Cerebellar nuclear complex (tissue), 1 donor: ENCODE results near the gene LAMB3.

ENCODE experiments used
- DNase-seq, 2 experiments: peaks; one replicate each; lab custom pipeline; 2025; lab: John Stamatoyannopoulos, UW

Gene LAMB3

DNA sequence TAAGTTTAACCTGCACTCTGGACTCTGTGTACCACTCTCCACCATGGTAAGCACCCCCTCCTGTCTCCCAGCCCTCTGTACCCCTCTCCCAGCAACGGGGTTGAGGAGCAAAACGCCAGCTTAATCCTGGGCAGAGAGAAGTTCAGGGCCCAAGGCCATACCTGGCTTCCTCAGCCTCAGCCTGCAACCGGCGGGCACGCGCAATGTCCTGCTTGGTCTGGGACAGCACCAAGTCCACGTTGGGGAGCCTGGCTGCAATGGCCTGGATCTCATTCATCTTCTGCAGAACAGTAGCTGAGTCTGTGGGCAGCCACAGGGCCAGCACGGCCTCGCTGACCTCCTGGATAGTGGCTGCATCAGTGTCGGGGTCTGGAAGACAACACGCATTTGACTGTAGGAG is 33.9 kb downstream of the LAMB3 start:
- DNase-seq = no peak

DNA sequence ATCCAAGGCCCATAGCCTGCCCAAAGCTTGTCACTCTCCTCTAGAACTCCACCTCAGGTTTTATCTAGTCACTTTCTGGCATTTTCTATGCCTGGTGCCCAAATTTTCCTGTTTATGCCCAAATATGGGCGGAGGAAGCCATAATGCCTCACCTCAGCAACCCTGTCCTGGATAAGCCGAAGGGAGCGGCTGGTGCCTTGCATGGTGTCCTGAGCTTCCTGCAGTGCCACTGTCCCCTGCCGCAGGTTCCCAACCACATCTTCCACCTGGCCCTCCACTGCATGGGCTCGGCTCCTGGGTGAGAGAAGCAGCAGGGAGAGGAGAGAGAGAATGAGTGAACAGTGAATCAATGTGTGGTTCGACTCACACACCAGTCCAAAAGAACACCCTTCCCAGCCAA is 34.5 kb downstream of the LAMB3 start:
- DNase-seq = no peak

DNA sequence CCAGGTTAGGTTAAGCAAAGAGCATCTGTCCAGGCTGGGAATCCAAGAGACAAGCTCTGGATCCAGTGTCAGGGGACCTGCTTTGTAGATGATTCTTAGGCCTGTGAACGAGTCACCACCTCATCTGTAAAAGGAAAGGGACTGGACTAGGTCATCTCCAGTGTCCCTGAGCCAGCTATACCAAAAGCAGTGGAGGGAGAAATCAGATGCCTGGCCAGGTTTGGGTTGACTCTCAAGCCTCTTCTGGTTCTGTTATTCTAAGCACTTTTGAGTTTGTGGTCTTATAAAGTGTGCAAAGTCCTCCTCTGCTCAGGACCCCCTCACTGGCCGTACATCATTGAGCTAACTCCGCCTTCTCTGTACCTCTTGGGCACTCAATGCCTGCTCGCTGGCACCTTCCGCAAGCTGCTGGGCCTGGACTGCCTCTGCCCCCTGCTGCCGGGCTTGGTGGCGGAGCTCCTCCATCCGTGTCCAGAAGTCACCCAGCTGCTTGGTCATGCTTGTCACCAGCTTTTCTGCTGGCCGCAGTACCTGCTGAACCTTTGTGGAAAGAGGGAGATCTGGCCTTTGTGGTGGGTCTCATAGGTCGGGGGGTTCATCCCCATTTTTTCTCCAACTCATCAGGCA is 35.1 kb downstream of the LAMB3 start:
- no peak for DNase-seq

DNA sequence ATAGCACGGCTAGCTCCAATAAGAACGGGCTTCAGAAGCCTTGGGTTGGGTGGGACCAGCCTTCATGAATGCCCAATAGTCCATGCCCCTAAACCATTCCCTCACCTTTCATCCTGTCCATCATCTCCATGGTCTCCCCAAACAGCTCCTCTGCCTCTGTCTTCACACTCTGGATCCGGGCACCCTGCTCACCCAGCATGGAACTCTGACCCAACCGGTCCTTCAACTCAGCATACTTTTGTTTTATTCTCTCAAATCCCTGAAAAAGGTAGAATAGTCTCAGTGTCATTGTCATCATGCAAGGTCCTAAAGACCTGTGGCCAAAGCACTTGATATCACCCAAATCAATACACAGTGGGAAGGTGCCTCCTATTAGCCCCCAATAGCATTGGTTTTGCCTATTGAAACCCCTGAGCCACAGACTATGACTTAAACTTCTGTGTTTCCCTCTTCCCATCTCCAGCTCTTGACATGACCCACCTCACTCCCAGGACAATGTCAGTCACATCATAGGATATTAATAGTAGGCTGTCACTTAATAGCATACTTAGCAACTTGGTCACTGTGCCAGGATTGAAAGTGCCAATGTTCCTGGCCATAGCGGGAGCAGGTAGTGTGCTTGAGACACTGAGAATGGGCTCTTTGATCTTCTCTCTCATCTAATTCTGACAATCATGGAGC is 35.7 kb downstream of the LAMB3 start:
- DNase-seq = no peak

DNA sequence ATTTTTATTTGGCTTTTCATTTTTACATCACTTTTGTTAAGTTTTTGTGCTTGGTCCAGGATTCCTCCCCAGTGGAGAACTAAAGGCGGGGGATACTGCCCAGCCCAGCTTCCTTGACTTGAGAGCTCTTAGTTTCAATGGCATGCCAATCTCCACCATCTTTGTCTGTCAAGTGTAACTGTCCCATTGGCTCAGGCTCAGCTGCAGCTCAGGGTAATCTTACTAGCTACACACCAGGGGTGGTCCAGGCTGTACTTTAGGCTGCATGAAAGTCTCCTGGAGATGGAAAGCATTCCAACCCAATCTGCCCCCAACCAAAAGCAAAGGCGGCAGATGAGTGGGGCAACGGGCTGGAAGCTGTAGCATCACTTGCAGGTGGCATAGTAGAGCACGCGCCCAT is 37.3 kb downstream of the LAMB3 start:
- DNase-seq = no peak

DNA sequence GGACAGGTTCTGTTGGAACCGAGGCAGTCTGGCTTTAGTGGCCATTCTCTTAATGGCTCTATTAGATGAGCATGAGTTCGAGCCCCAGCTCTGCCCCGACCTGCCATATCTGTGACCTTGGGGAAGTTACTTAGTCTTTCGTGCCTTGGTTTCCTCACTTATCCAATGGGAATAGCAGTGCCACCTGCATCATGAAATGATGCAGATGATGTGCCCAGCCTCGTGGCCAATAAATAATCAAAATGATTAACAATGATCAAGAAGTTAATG is 38.1 kb downstream of the LAMB3 start:
- DNase-seq = no peak

DNA sequence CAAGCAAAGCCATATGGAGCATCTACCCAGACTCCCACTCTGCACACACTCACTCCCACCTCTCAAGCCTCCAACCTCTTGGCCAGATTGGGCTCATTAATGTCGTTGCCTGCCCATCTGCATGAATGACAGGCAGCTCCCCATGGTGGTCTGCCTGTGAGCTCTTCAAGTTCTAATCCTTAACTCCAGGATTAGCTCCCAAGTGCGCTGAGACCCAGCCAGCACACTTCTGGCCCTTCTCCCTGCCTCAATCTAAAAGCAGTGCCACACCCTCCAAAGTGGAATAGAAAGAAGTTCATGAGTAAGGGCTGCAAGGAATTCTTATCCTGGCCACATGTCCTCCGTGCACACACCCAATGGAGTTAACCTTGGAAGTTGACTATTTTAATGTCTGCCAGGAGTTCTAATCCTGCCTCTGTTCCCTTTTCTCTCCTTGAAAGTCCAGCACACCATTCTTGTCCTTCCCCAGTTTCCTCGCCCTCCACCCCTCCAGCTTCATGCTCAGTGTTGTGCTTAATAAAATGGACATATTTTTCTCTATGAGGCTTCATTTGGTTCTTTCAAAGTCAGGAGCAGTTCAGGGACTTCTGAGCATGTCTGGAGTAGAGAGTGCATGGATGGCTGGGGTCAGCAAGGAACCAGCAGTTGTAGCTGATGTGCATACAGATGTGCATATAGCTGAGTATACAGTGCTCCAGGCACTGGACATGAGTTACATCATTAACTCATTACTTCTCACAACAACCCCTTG is 38.6 kb downstream of the LAMB3 start:
- no peak for DNase-seq

DNA sequence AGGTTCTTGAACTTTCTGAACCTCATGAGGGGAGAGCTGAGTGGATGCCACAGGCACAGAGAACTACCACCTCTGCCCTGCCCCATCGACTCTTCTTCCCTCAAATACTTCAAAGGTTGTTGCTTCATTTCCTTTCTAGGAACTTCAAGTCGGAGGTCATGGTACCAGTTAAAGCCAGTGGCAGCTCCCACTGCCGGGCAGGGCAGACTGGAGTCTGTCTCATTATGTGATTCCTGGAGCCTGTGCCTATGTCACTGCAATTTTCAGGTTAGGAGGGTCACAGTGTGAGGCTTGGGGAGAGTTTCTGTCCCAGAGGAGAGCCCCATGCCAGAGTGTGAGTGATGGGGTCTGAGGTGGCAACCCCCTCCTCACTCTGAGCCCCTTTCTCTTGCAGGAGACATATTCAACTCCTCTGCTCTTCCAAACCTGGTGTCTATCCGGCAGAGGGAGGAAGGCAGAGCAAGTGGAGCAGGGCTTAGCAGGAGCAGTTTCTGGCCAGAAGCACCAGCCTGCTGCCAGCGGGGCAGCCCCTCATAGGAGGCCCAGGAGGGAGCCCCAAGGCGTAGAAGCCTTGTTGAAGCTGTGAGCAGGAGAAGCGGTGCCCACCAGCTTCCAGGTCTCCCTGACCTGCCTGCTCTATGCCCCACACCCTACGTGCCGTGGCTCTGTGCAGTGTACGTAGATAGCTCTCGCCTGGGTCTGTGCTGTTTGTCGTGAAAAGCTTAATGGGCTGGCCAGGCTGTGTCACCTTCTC is 39.4 kb downstream of the LAMB3 start:
- no peak for DNase-seq

DNA sequence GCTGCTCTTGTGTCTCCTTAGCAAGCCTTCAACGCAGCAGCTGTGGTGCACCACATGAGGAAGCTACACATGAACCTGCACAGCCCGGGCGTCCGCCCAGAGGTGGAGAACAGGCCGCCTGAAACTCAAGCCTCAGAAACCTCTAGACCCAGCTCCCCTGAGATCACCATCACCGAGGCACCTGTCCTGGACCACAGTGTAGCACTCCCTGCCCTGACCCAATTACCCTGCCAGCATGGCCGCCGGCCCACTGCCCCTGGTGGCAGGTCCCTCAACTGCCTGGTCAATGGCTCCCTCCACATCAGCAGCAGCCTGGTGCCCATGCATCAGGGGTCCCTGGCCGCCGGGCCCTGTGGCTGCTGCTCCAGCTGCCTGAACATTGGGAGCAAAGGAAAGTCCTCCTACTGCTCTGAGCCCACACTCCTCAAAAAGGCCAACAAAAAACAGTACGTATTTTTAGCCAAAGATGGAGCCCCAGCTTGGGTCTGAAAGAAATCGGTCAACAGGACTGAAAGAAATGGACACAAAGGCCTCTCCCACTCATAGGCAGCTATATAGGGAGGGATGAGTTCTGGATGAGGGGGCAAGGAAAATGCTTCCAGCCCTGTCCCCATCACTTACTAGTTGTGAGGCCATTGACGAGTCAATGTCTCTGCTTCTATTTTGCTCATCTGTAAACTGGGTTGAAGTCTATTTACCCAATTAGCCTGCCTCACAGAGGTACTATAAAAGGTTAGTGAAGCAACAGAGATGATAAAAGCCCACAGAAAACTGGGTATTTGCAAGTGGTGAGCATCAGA is 40.3 kb downstream of the LAMB3 start:
- DNase-seq = no peak

DNA sequence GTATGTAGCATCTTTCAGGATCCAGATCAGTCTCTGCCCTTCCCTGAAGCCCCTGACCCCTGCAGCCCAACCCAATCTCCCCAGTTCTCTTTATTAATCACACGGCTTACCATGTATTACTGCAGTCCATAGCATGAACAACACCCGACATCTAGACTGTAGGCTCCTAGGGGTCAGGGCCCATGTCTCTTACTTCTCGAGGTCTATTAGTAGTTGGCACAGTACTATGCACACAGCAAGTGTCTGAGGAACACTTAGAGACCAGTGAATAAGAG is 41.7 kb downstream of the LAMB3 start:
- no peak for DNase-seq

DNA sequence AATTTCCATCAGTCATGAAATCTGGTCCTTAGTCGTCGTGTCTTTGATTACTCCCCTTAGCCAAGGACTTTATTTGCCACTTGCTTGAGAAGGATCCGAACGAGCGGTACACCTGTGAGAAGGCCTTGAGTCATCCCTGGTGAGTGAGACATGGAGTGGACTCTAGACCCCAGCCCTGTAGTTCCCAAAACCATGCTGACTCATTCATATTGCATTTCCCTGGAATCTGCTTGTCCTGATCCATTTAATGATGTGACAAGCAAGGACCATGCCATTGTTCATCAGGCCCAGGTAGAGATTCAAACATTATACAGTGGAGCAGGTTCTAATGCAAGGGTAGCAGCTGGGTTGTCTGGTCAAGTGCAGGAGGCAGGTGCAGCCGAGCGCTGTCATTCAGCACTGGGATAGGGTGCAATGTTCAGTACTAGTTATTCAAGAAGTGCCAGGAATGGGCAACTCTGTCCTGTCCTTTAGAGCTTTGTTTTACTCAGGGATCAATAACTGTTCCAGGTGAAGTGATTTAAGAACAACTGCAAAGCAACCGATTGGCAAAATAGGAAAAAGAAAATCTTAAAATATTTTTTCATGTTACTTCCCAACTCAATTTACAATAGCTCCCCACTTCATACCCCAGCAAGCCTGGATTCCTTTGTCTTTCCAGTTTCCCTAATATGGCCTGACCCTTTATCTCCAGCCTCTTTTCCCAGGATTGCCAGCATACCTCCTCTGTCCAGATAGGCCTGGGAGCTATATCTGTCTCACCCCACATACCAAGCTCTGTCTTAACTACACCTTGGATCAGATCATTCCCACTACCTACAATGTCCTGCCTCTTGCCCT is 42.2 kb downstream of the LAMB3 start:
- no peak for DNase-seq

DNA sequence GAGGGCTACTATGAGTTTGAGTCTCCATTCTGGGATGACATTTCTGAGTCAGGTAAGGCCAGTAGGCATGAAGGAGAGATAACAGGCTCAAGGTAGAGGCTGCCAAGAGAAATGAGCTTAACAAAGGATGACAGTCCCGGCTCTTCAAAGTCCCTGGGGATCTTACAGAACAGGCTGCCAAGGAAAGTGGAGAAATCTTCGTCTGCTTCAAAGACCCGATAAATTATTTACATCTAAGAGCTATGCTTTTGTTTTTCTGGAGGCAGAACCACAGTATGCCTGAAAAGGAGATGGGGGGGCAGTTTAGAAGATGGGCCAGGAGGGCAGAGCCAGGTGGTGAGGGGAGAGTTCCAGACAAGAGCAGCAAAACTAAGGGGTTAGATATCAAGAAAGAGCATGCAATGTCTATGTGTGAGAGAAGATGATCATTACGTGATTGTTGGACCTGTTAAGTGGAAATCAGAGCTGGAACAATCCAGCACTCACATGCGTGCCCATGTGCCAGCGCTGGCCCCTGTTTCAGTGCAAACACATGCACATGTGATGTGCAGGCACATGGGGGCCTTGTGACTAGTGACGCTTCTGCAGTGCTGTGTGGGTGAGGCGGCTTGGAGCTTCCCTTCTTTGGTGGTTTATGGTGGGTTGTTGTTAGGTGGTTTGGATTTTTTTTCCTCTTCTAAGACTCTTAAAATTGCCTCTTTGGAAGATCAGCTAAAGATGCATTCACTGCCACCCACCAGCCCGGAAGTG is 43.0 kb downstream of the LAMB3 start:
- no peak for DNase-seq

DNA sequence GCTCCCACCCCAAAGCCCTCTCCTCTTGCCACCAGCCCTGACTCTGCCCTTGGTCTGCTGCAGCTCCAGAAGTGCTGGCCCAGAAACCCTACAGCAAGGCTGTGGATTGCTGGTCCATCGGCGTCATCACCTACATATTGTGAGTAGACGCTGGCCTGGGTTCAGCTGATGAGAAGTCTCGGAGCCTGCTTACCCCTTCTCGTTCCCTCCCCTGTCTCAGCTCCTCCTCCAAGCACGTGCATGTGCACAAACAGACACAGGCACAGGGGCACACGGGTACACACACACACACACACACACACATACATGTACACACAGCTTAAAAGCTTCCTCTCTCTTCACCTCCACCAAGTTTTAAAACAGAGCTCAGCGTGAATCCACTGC is 44.4 kb downstream of the LAMB3 start:
- no peak for DNase-seq

DNA sequence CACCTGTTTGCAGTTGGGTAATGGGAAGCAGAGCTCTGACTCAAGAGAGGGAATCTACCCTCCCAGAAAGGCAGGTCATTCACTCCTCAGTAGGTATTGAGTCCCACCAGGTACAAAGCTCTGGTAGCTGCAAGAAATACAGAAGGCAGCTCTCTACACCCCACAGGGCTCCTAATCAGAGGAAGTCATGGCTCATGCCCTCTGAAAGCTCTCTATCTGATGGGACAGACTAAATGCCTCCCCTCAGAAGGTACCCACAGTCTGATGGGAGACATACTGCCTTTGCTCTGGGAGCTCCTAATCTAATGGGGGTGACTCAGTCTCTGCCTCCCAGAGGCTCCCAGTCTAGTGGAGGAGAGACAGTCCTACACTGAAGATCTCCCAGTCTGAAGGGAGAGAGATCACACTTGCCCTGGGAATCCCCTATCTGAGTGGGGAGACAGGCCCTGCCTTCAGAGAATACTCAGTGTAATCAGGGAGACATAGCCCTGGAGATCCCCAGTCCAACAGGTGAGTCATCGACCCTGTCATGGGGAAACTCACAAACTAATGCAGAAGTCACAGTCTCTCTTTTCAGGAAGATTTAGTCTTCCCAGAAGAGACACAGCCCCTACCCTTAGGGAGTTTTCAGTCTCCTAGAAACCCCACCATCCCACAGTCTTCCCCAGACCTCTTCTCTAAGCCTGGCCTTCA is 45.0 kb downstream of the LAMB3 start:
- DNase-seq = no peak

DNA sequence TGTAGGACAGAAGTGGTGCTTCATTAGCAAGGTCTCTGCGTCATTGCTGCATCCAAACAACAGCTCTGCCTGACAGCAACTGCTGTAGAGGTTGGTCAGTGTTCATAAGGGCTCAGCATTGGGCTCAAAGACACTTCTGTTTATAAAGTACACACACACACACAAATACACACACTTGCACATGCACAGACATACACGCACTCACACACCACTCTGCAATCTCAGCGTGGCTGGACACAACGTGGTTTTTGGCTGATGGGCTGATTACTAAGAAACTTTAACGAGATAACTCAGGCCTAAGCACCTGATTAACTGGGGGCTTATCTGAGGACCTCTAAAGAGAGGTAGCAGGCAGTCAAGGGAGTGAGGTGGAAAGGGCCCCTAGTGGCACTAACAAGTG is 48.3 kb downstream of the LAMB3 start:
- no peak for DNase-seq

DNA sequence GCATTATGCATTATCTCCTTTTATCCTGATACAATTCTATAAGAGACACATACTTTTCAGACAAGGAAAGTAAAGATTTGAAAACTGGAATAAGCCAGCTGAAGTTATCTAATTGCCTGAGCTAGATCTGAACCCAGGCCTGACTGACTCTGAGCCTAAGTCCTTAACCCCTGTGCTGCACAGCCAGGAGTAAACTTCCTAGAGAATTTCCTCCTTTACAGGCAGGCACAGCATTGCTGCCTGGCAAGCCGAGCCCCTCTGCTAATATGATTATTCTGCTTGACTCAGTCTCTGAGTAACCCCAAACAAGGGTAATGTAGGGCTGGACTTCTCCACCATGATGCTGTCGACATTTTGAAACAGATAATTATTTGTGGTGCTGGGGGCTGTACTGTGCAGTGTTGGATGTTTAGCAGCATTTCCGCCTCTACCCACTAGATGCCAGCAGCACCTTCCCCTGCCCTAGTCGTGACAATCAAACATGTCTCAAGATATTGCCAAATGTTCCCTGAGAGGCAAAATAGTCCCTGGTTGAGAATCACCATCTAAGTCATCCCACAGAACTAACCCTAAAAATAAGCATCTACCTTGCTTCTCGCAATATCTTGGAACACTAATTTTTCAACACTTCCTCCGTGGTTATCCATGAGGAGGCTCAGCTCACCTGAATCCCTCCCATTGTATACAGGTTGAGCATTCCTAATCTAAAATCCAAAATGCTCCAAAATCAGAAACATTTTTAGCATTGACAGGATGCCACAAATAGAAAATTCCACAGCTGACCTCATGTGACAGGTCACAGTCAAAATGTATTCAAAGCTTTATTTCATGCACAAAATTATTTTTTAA is 50.2 kb downstream of the LAMB3 start:
- DNase-seq = peak in 1 of 2 experiments; percentile 10

DNA sequence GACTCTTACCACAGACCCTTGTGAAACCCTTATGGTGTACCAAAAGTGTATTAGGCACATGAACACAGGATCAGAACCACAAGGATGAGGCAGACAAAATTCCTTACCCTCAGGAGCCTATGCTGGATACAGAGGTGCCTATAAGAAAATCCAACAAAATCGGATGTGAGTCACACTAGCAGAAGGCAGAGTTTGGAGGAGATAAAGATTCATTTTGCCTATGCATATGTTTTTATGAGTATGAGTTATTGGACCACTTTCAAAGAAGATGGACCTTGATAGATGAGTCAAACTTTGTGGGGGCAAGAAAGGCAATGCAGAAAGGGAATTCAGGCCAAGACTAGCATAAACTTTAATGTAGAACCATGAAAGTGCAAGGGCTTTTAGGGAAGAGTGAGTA is 51.7 kb downstream of the LAMB3 start:
- DNase-seq = no peak

DNA sequence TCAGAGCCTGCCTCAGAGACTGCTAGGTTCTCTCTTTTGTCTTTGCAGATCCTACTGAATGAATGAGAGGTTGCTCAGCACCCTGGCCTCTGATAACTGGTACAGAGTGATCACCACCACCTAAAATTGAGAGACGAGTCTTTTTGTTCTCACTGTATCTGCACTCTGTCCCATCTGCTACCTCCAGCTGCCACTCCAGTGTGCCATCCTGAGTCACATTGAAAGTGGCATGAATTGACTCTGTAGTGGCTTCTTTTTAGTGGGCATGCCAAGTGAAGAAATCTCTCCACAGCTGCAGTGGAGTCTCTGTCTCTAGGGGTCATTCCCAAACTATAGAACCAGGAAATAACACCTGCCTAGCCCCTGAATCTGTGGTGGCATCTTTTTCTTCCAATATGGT is 54.0 kb downstream of the LAMB3 start:
- DNase-seq = no peak

DNA sequence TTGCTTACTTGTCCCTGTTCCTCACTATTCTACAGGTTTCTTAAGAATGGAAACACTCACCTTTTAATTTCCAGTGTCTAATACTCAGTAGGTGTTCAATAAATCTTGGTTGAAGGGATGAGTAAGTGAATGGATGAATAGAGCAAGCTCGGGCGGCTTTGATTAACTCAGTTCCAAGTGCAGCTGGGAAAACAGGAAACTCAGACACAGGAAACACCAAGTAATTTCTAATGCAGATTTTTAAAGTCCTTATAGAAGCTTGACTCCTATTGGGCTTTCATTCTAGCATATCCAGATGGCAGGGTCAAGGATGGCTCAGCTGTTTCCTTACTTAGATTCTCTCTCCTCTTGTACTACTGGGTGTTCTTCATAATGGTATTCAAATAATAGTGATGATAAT is 54.7 kb downstream of the LAMB3 start:
- DNase-seq = no peak
